ENCODE measurements around the gene RASSF3.
"Not testable (repeated sequence)": the region's sequence is repeated elsewhere in the genome, so short reads cannot be mapped to it uniquely, and the experiment has no call there.

Gene RASSF3

DNA sequence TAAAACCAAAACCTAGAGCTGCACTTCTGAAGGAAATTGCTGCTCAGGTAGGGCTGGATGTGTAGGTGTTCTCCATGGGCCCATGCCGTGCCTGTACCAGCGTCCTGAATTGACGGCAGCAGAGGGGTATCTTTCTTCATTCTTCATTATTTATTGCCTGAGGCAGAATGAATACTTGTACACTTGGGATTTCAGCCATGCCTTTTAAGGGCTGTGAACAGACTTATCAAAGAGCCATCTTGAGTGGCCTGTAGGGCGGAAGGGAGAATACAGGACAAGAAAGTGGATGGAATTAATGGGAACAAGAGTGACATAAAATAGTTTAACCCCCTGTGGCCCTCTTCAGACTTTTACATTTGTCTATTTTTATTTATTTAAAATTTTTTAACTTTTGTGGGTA is 61.4 kb downstream of the RASSF3 start:
- no peak for DNase-seq (ENCODE audit: low spot score)

DNA sequence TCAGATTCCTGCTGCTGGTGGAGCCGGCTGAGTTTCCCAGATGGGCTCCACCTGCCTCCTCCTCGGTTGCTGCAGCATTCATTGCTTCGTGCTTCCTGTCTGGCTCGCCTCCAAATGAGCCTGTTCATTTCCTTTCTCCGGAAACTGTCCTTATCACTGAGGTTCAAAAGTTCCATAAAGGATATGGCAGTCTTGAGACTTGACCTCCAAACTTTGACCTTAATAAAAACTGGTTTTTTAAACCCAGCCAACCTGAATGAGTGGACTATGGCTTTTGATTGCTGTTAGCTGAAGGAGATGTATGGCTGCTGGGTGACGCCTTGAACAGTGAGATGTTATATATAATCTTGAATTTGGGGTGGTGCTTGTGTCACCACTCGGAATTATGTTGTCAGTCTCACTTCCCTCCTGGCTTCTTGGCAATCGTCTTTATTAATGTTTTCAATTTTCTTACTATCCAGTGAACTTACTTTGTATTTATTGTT is 62.7 kb downstream of the RASSF3 start:
- no peak for DNase-seq (ENCODE audit: low spot score)

DNA sequence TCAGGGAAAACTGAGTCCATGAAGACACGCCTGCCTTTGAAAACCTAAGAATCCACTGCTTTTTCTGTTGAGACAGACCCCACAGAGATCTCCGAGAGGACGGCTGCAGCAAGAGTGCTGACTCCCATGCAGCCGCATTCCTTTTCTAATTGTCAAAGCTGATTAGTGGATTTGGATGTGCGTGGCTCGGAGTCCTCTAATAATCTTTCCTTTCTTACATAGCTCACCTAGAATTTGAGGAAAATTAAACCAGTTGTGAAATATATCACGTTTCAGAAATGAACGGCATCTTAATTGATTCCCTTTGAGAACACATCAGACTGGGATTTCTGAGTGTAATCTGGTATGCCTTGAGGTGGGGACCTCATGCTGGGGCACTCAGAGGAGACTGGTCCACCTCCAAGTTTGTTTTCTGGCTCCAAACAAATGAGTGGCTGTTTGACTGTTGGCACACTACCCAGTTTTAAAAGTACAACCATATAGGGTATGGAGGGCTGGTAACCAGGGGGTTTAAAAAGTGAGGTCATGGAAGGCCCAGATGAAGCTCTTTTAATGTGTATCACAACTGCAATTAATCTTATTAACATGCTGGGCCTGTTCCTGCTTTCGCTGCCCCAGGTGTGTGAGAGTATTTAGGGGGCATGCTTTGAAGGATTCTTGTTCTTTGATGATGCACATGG is 63.3 kb downstream of the RASSF3 start:
- DNase-seq (ENCODE audit: low spot score), result no peak

DNA sequence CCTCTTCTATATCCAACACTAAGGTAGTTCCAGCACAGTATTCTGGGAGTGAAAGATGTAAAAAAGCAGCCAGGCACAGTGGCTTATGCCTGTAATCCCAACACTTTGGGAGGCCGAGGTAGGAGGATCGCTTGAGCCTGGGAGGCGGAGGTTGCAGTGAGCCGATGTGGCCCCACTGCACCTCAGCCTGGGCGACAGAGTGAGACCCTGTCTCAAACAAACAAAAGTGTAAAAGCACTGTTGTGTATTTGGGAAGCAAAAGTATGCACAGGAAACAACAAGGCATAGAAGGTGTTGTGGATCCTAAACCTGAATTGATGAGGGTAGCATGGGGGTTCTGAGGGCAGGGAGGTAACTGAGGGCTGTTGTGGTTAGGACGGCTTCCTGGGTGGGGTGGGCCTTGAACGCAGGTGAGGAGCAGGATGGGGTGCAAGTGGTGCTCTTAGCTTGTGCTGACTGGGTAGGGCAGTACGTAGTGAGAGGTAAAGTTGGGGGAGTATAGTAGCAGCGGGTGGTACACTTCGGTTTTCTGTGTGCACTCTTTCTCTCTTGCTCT is 64.2 kb downstream of the RASSF3 start:
- DNase-seq (ENCODE audit: low spot score), result peak; percentile 72

DNA sequence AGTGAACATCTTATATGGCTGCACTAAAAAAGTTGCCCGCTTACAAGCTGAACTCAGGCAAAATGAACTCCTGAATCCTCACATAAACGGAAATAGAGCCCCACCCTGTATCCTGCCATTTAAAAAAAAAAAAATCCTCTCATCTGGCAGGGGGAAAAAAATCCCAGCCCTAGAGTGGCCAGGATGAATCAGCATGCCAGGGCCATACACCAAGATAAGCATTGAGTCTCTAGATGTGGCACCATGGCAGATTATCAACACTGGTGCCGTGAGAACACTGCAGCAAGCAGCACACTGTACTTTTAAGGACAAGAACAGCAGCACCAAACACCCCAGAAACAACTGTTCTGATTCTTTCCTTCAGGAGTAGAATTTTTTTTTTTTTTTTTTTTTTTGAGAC is 65.5 kb downstream of the RASSF3 start:
- peak; percentile 45 for DNase-seq (ENCODE audit: low spot score)

DNA sequence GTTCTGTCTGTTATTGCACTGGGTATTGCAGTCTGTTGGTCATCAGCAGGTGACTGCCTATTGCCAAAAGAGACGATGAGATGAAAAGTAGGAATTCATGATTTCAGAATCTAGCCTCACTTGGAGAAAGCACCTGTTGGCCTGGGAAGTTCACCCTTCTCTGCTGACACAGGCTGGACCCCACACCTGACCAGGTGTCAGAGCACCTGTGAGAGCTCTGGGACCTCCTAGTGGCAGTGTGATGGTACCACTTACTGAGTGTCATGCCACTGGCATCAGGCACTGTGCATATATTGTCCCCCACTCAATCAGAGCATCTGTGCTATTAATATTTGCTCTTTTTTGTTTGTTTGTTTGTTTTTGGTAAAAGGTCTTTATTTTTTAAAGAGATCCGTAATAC is 68.0 kb downstream of the RASSF3 start:
- no peak for DNase-seq (ENCODE audit: low spot score)

DNA sequence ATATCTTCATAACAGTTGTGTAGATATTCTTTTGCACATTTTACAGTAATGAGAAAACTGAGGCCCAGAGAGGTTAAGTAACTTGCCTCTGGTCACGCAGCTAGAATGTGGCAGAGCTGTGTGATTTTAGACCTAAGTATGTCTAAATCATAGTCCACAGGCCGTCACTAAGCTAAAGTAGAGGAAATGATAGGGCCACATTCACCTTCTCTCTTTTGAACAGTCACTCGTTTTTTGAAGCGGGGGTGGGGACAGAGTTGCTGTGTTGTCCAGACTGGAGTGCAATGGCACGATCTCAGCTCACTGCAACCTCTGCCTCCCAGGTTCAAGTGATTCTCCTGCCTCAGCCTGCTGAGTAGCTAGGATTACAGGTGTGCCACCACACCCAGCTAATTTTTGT is 68.5 kb downstream of the RASSF3 start:
- DNase-seq (ENCODE audit: low spot score), result peak; percentile 43

DNA sequence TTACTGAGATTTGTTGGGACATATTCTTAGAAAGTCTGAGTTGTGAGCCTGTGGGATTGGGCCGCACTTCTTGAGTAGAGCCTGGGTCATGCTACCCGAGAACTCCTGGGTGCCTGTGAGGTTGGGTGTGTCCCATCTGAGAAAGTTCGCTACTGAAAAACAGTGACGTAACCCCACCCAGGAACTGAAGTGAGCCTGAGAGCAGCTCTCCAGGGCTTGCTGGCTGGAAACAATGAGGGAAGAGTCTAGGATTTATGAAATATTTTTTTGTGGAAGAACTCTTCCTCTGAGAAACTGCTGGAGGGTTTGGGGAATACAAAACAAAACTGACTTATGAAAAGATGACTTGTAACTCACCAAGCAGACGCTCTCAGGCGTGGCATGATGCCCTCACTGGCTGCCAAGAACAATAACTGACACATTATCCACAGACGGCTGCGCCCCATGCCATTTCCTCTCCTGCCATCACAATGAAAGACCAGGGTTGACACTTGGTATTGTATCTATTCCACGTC is 69.2 kb downstream of the RASSF3 start:
- peak; percentile 85 for DNase-seq (ENCODE audit: low spot score)

DNA sequence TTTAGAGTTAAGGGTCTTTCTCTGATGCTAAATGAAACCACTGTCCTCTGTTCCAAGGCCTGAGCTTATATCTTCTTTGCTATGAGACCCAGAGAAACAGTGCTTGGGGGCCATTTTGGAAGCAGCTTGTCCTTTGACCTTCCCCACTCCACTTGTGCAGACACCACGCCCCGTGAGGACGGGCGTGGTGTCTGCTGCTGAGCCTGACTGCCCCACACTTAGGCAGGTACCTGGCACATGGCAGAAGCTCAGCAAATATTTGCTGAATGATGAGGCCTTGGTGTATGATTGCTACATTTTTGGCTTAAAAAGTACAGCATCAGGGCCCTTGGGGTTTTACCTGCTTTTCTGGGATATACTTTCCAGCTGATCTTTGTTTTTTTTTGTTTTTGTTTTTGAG is 69.9 kb downstream of the RASSF3 start:
- no peak for DNase-seq (ENCODE audit: low spot score)

DNA sequence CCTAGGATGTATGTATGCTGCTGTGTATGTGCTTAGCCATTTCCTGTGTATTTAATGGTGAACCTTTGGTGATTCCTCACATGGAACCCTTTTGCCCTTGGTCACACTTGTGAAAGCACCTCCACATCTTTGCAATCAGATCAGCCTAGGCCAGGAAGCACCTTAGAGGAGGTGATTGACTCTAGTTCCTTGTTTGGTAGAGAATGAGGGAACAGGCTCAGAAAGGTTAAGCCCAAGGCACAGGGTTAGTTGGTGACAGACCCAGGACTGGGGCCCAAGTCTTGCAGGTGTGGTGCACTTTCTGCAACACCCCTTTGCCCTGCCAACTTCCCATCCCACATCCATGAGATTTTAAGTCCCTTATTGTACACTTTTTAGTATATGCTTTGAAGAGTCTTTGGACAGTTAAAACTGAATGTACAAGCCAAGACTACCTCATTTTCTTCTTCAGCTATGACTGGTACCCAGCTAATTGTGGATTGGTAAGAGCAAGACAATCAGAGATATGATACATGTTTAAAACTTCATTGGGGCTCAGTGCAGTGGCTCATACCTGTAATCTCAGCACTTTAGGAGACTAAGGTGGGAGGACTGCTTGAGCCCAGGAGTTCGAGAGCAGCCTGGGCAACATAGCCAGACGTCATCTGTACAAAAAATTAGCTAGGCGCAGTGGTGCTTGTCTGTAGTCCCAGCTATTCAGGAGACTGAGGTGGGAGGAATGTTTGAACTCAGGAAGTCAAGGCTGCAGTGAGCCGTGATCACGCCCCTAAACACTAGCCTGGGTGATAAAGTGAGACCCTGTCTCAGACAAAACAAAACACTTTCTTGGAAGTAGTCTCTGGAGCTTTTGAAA is 71.1 kb downstream of the RASSF3 start:
- DNase-seq (ENCODE audit: low spot score), result peak; percentile 47

DNA sequence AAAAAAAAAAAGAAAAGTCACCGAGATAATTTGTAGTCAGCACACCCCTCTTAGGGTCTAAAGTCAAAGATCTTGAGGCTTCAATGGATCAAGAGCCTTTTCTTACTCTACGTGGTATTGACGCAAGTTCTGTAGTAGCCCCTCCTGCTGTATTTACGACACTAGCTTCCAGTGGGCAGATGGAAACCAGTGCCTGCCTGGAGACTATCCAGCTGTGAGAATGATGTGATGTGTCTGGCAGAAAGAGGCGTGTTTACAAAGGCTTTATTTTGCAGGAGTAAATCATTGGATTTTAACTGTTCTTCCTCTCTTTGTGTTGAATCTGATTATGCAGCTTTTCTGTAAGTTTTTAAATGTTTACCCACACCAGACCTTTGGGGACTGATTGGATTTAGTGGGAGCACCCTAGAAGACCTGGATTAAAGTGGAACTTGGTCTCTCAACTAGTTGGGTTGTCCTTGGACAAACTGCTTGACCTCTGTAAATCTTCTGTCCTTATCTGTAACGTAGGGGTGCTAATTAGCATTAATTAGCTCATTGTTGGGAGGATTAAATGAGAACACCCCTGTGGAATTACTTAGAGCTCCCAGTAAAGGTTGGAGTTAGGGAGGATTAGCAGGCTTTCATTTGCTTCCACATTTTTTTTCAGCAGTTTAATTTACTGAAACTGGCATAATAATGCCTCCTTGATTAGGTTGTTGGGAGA is 72.4 kb downstream of the RASSF3 start:
- DNase-seq (ENCODE audit: low spot score), result no peak

DNA sequence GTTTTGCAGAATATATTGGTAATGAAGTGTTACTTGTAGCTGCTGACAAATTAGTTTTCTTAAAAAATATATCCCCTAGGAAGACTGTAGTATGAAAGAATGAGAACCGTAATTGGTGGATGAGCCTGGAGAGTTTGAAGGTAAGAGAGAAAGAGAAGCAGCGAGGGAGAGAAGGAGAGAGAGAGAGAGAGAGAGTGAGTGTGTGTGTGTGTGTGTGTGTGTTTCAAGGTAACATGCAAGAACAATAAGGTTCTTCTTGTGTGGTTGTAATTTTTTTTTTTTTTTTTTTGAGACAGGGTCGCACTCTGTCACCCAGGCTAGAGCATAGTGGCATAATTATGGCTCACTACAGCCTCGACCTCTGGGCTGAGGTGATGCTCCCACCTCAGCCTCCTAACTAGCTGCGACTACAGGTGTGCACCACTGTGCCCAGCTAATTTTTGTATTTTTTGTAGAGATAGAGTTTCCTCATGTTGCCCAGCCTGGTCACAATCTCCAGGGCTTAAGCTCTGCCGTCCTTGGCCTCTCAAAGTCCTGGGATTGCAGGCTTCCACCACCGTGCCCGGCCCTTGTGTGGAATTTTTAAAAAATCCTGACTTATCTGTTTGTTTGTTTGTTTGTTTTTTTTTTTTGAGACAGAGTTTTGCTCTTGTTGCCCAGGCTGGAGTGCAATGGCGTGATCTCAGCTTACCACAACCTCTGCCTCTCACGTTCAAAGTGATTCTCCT is 73.7 kb downstream of the RASSF3 start:
- DNase-seq (ENCODE audit: low spot score), result no peak

DNA sequence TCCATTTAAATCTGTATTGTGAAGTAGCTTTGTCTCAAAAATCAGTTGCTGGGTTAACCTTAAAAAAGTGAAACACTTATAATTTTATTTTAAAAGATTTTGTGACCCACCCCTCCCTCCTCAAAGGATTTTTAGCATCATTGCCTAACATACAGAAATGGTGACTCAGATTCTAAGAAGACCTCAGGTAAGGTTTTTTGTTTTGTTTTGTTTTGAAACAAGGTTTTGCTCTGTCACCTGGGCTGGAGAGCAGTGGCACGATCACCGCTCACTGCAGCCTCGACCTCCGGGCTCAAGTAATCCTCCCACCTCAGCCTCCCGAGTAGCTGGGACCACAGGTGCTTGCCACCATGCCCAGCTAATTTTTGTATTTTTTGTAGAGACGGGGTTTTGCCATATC is 74.8 kb downstream of the RASSF3 start:
- peak; percentile 77 for DNase-seq (ENCODE audit: low spot score)

DNA sequence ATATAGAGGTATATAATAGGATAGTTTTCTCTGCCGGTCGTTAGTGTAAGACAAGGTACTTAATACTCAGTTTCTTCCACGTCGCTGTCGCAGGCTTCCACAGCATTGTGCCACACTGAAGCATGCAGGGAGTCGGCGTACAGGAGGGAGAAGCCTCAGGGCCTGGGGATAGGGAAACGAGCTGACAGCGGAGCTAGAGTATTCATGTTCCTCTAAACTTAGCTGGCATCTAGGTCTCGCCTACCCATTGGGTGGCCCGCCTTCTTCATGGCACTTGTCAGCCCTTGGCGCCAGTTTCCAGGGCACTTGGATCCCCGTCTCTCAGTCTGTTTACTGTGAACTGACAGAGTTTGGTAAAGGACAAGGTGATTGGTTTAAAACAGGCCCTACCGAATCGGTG is 75.3 kb downstream of the RASSF3 start:
- no peak for DNase-seq (ENCODE audit: low spot score)

DNA sequence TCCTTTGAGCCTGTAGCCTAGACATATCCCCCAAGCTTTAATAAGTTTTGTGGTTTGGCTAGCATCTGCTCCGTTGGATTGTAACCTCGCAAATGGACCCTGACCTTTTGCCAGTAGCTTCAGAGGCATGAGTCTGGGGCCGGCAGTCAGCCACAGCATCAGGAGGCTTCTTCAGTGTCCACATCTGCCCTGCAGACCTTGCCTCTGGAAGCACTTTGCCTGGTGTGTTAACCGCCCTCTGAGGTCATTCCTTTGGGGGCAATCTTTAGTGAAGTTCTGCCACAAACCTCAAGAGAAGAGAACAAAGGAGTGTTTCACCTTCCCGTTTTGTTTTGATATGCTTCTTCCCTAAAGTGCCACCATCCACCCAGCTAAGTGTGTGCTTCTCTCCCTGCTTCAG is 77.5 kb downstream of the RASSF3 start:
- DNase-seq (ENCODE audit: low spot score), result no peak

DNA sequence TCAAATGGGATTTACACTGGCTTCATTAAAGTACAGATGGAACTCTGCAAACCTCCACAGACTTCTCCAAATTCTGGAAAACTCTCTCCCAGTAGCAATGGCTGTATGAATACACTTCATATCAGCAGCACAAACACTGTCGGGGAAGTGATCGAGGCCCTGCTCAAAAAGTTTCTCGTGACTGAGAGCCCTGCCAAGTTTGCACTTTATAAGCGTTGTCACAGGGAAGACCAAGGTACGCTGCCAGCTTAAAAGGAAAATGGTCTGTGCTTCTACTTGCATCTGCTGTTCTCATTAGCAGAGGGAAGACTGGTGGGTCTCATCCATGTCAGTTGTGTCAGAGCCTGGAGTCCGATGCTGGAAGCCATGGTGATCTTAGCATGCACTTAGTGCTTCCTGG is 77.9 kb downstream of the RASSF3 start:
- DNase-seq (ENCODE audit: low spot score), result no peak

DNA sequence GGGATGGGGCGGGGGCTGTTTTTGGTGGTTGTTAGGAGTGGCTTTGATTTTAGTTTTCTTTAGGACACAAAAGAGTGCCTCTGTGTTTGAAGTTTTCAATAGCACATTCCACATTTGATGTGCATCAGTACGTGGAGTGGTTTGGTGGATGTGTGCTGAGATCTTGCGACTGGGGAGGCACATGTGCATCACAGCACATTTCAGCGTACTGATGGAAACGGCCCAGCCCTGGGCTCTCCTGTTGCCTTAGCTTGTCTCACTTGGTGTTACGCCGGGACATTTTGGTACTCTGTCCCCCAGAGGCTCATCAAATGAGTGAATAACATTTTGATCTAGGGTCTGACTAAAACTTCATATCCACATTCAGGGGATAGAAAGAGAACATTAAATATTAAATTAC is 78.4 kb downstream of the RASSF3 start:
- DNase-seq (ENCODE audit: low spot score), result no peak

DNA sequence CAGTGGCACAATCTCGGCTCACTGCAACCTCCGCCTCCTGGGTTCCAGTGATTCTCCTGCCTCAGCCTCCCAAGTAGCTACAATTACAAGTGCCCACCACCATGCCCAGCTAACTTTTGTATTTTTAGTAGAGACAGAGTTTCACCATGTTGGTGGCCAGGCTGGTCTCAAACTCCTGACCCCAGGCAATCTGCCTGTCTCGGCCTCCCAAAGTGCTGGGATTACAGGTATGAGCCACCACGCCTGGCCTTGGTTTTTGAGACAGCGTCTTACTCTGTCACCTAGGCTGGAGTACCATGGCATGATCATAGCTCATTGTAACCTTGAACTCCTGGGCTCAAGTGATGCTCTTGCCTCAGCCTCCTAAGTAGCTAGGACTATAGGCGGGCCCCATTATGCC is 79.9 kb downstream of the RASSF3 start:
- DNase-seq (ENCODE audit: low spot score), result not testable (repeated sequence)

DNA sequence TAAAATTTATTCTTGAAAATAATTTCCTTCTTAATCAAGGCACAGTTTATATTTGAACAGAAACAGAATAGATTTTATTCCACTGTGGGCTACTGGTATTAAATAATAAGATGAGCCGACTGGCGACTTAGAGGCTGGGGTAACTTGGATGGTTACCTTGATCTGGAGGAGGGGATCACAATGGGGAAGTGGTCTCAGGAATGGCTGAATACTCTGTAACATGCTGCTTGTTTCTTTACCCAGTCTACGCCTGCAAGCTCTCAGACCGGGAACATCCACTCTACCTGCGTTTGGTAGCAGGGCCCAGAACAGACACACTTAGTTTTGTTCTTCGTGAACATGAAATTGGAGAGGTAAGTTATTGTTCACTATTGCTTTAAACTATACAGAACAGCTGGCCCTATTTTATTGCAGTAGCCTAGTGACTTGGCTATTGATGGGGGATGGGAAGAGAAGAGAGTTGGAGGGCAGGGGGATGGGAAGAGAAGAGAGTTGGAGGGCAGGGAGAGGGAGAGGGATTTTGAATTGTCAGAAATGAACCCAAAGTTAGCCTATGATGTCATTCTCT is 81.0 kb downstream of the RASSF3 start:
- DNase-seq (ENCODE audit: low spot score), result no peak

DNA sequence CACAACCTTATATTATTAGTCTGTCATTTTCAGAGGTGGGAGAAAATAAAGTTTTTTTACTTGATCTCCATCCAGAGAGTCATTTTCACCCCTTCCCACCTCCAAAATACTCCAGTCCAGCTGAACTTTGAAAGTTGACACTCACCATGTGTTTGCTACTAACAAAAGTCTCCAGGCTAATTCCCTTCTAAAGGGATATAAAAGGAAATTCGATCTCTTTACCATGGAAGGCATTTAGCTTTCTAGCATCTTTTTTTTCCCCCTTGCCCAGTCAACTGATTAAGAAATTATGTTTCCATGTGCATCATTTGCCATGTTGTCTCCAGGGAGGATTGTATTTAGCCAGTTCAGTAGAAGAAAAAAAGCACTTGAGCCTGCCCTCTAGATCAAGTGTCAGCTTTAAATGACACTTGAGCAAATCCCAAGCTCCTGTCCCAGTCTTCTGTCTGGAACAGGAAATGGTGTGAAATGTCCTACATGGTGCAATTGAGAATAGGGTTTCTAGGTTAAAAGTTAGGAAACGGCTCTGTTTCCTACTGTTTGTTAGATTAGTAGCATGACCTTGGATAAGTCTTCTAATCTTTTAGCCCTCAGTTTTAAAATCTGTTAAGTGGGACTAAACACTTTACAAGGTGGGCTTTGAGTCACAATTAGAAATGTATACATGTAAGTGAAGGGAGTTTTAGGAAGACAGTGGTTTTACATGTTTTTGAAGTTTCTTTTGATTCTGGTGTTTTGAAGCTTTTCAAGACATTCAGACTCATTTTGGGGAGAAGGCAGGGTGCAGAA is 81.7 kb downstream of the RASSF3 start:
- no peak for DNase-seq (ENCODE audit: low spot score)

Data from CD4-positive, alpha-beta T cell treated with Interleukin-2 at 100 ng/mL for 4 hours (primary cell).